Parathyroid adenoma (tissue), 2 donors: Measurements from ENCODE around the gene MCM3AP.

Source experiments
- H2AFZ ChIP-seq: fragments of 300-600 bp; sonication (generic); one replicate; pipeline ENCODE4 v1.7.0; 2017; ENCODE audit warnings: antibody characterized with exemption, mild to moderate bottlenecking
- H3K27ac ChIP-seq: fragments of 300-600 bp; sonication (generic); one replicate; pipeline ENCODE4 v1.7.0; 2017
- H3K27me3 ChIP-seq: fragments of 300-600 bp; sonication (generic); one replicate; pipeline ENCODE4 v1.7.0; 2017; ENCODE audit warnings: low read length; ENCODE audit not compliant: control insufficient read depth, insufficient read depth
- H3K36me3 ChIP-seq: fragments of 300-600 bp; sonication (generic); one replicate; pipeline ENCODE4 v1.7.0; 2017; ENCODE audit warnings: low read length; ENCODE audit not compliant: control insufficient read depth, insufficient read depth
- H3K4me1 ChIP-seq: fragments of 300-600 bp; sonication (generic); one replicate; pipeline ENCODE4 v1.7.0; 2017; ENCODE audit warnings: control low read depth
- H3K4me2 ChIP-seq: fragments of 300-600 bp; sonication (generic); one replicate; pipeline ENCODE4 v1.7.0; 2017; ENCODE audit warnings: low read length
- H3K4me3 ChIP-seq: fragments of 300-600 bp; sonication (generic); one replicate; pipeline ENCODE4 v1.7.0; 2017; ENCODE audit warnings: low read depth, low read length
- H3K79me2 ChIP-seq: fragments of 300-600 bp; sonication (generic); one replicate; pipeline ENCODE4 v1.7.0; 2017; ENCODE audit warnings: control low read depth
- H3K9ac ChIP-seq: fragments of 300-600 bp; sonication (generic); one replicate; pipeline ENCODE4 v1.7.0; 2017; ENCODE audit warnings: mild to moderate bottlenecking
- H3K9me3 ChIP-seq: fragments of 300-600 bp; sonication (generic); one replicate; pipeline ENCODE4 v1.7.0; 2017; ENCODE audit warnings: low read length; ENCODE audit not compliant: control insufficient read depth
- CTCF ChIP-seq: fragments of 300-600 bp; sonication (generic); IDR thresholded peaks from one replicate; pipeline ENCODE4 v1.7.0; 2017; ENCODE audit warnings: antibody characterized with exemption, mild to moderate bottlenecking
- donor health status: primary hyperparathyroidism.

The MCM3AP gene

DNA sequence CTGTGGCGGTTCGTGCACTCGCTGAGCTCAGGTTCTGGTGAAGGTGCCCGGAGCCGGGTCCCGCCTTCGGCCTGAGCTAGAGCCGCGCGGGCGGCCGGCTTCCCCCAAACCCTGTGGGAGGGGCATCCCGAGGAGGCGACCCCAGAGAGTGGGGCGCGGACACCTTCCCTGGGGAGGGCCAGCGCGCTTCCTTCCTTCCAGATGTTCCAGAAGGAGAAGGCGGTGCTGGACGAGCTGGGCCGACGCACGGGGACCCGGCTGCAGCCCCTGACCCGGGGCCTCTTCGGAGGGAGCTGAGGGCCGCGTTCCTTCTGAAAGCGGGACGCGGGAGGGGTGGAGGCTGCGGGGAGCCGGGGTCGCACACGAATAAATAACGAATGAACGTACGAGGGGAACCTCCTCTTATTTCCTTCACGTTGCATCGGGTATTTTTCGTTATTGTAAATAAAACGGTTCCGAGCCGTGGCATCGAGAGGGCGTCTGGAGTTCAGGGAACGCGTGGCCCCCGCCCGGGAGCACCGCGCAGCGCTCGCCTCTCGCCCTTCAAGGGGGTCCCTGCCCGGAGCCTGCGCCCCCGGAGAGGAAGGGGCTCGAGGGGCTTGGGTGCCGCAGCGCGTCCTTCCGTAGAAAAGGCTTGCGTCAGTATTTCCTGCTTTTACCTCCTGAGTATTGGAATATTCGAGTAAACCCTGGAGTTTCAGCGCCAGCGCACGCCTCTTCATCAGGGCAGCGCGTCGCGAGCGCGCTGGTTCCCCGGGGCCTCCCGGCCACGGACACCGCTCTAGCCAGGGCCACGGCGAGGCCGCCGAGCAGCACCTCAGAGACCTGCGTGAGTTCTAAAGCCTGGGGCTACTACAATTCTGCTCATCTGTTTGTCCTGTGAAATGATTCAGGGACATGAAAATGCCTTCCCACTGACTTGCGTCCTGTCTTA, 12.2 kb upstream of the MCM3AP start:
- no peak for TF ChIP-seq CTCF
- Histone ChIP-seq H3K4me1 (no peaks in the 10 kb centered on the region), H3K9me3 (no peaks in the 10 kb centered on the region), H3K27me3 (no peaks in the 10 kb centered on the region), H3K9ac (no peak overlapping the region), H3K36me3 (no peaks in the 10 kb centered on the region), H3K79me2 (no peaks in the 10 kb centered on the region), H3K27ac (peak overlapping the region; percentile 4), H3K4me2 (peak overlapping the region; percentile 42), H2AFZ (peak overlapping the region; percentile 42), H3K4me3 (no peak overlapping the region)

- H3K9ac ChIP-seq: no peak overlapping the region
Measured at GRCh38 chr21:46295996-46296752, 10.8 kb upstream of the MCM3AP start.

GRCh38 chr21:46295177-46295770, 9.9 kb upstream of the MCM3AP start:
- H3K4me1 ChIP-seq: no peaks in the 10 kb centered on the region
- no peak overlapping the region for H3K4me2 ChIP-seq
- H3K79me2 ChIP-seq: no peaks in the 10 kb centered on the region
- H3K27me3 ChIP-seq: no peaks in the 10 kb centered on the region
- no peak overlapping the region for H3K9ac ChIP-seq
- H3K36me3 ChIP-seq: no peaks in the 10 kb centered on the region
- no peak overlapping the region for H3K27ac ChIP-seq
- H3K9me3 ChIP-seq: no peaks in the 10 kb centered on the region
- no peak overlapping the region for H3K4me3 ChIP-seq
- no peak overlapping the region for H2AFZ ChIP-seq
- no peak for TF ChIP-seq CTCF

More at GRCh38 chr21:46295996-46296752, 10.8 kb upstream of the MCM3AP start:
- Histone ChIP-seq H2AFZ (no peak overlapping the region), H3K27me3 (no peaks in the 10 kb centered on the region), H3K4me2 (no peak overlapping the region), H3K4me3 (no peak overlapping the region), H3K9me3 (no peaks in the 10 kb centered on the region), H3K79me2 (no peaks in the 10 kb centered on the region), H3K4me1 (no peaks in the 10 kb centered on the region), H3K27ac (no peak overlapping the region), H3K36me3 (no peaks in the 10 kb centered on the region)
- no peak for TF ChIP-seq CTCF

GRCh38 chr21:46294647-46295176, 9.3 kb upstream of the MCM3AP start:
- no peak overlapping the region for H3K9ac ChIP-seq
- H3K79me2 ChIP-seq: no peaks in the 10 kb centered on the region
- no peaks in the 10 kb centered on the region for H3K36me3 ChIP-seq
- H3K27ac ChIP-seq: no peak overlapping the region
- H2AFZ ChIP-seq: no peak overlapping the region
- H3K4me1 ChIP-seq: no peaks in the 10 kb centered on the region
- TF ChIP-seq CTCF: no peak
- H3K27me3 ChIP-seq: no peaks in the 10 kb centered on the region
- H3K9me3 ChIP-seq: no peaks in the 10 kb centered on the region
- H3K4me2 ChIP-seq: no peak overlapping the region
- no peak overlapping the region for H3K4me3 ChIP-seq
